Body of pancreas (tissue), 4 donors: ENCODE data around the gene RAB13.

Source experiments
- POLR2A ChIP-seq, 3 donors: fragments of 450-650 bp; IDR thresholded peaks; one replicate each; pipeline ENCODE4 v1.6.1; 2016; ENCODE audit warnings: antibody characterized with exemption in 3 of 3, mild to moderate bottlenecking in 2 of 3
- TF ChIP-seq, protein P1 (sequence below), 7 experiments: fragments of 450-650 bp in 4 of 7; fragments of 200-600 bp in 3 of 7; sonication (generic) in 3 of 7; IDR thresholded peaks; one replicate each; pipeline ENCODE4 v1.5.1; 2016 to 2019; ENCODE audit warnings: antibody characterized with exemption in 7 of 7

DNA sequence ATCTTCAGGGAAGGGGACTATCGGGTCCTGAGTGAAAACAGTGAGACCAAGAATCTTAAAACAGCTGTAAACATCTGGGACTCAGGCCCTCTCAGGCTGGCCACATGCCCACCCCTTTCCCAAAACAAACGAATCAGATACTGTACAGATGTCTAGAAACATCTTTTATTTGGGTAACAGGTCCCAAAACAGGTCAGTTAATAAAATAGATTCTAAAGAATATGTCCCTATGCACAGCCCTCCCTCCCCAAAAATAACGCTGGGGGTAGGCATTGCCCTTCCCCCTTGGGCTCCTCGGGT, 27.2 kb downstream of the RAB13 start:
- TF ChIP-seq, protein P1, sequence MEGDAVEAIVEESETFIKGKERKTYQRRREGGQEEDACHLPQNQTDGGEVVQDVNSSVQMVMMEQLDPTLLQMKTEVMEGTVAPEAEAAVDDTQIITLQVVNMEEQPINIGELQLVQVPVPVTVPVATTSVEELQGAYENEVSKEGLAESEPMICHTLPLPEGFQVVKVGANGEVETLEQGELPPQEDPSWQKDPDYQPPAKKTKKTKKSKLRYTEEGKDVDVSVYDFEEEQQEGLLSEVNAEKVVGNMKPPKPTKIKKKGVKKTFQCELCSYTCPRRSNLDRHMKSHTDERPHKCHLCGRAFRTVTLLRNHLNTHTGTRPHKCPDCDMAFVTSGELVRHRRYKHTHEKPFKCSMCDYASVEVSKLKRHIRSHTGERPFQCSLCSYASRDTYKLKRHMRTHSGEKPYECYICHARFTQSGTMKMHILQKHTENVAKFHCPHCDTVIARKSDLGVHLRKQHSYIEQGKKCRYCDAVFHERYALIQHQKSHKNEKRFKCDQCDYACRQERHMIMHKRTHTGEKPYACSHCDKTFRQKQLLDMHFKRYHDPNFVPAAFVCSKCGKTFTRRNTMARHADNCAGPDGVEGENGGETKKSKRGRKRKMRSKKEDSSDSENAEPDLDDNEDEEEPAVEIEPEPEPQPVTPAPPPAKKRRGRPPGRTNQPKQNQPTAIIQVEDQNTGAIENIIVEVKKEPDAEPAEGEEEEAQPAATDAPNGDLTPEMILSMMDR (IDR thresholded peaks at IDR 0.05), result no peak
- TF ChIP-seq POLR2A (IDR thresholded peaks at IDR 0.05), result no peak
